ENCODE results near the gene PRPS1L1.

The PRPS1L1 gene

DNA sequence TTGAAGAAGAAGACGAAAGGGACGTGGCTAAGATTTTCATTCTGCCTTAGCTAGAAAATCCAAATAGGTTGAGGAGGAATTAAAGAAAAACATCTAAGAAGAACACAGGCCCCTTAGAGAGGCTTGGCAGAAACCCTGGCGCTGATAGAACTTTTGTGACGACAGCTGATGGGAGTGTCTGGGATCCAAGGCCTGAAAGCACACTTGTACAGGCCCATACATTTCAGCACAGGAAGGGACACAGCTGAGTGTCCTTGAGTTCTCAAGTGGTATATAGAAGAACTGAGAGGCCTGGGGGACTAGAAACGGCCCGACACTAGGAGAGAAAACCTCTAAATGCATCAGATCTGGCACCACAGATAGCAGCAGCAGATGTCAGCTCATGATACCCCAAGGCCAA, 39.5 kb downstream of the PRPS1L1 start:
- no peaks in the 10 kb centered on the region for H3K4me1 ChIP-seq (ENCODE audit: insufficient read depth, low read length)
- H3K9me3 ChIP-seq (ENCODE audit: insufficient read depth, low read depth, low read length), result no peaks in the 10 kb centered on the region
- no peak overlapping the region for H3K9ac ChIP-seq (ENCODE audit: low read depth, low read length)
- H3K36me3 ChIP-seq (ENCODE audit: insufficient read depth, low read length), result no peaks in the 10 kb centered on the region
- H3K27ac ChIP-seq (ENCODE audit: low read depth, low read length), result no peak overlapping the region
- H3K27me3 ChIP-seq (ENCODE audit: insufficient read depth, low read length), result no peaks in the 10 kb centered on the region
- H3K4me3 ChIP-seq (ENCODE audit: low read length), result no peak overlapping the region
- WGBS, result 94% methylated on average over 6 of the region's 6 CpGs

GRCh38 chr7:17986851-17987250, 40.8 kb downstream of the PRPS1L1 start:
- 86% methylated on average over 1 of the region's 1 CpG for WGBS
- no peak overlapping the region for H3K27ac ChIP-seq (ENCODE audit: low read depth, low read length)
- no peak overlapping the region for H3K4me3 ChIP-seq (ENCODE audit: low read length)
- H3K27me3 ChIP-seq (ENCODE audit: insufficient read depth, low read length), result no peaks in the 10 kb centered on the region
- H3K9ac ChIP-seq (ENCODE audit: low read depth, low read length), result no peak overlapping the region
- H3K4me1 ChIP-seq (ENCODE audit: insufficient read depth, low read length), result no peaks in the 10 kb centered on the region
- no peaks in the 10 kb centered on the region for H3K36me3 ChIP-seq (ENCODE audit: insufficient read depth, low read length)
- H3K9me3 ChIP-seq (ENCODE audit: insufficient read depth, low read depth, low read length), result no peaks in the 10 kb centered on the region

GRCh38 chr7:17985473-17986239, 42.0 kb downstream of the PRPS1L1 start:
- Histone ChIP-seq H3K27me3 (ENCODE audit: insufficient read depth, low read length) (no peaks in the 10 kb centered on the region), H3K27ac (ENCODE audit: low read depth, low read length) (no peak overlapping the region), H3K4me3 (ENCODE audit: low read length) (no peak overlapping the region), H3K9me3 (ENCODE audit: insufficient read depth, low read depth, low read length) (no peaks in the 10 kb centered on the region), H3K36me3 (ENCODE audit: insufficient read depth, low read length) (no peaks in the 10 kb centered on the region), H3K9ac (ENCODE audit: low read depth, low read length) (no peak overlapping the region), H3K4me1 (ENCODE audit: insufficient read depth, low read length) (no peaks in the 10 kb centered on the region)
- 92% methylated on average over 6 of the region's 6 CpGs for WGBS

- Histone ChIP-seq H3K4me1 (ENCODE audit: insufficient read depth, low read length) (no peaks in the 10 kb centered on the region), H3K36me3 (ENCODE audit: insufficient read depth, low read length) (no peaks in the 10 kb centered on the region), H3K9me3 (ENCODE audit: insufficient read depth, low read depth, low read length) (no peaks in the 10 kb centered on the region), H3K27ac (ENCODE audit: low read depth, low read length) (no peak overlapping the region), H3K27me3 (ENCODE audit: insufficient read depth, low read length) (no peaks in the 10 kb centered on the region), H3K4me3 (ENCODE audit: low read length) (no peak overlapping the region), H3K9ac (ENCODE audit: low read depth, low read length) (no peak overlapping the region)
- no CpG with 5 or more reads among the region's 1 CpG for WGBS
Observed at GRCh38 chr7:17984288-17984687, 43.4 kb downstream of the PRPS1L1 start.

DNA sequence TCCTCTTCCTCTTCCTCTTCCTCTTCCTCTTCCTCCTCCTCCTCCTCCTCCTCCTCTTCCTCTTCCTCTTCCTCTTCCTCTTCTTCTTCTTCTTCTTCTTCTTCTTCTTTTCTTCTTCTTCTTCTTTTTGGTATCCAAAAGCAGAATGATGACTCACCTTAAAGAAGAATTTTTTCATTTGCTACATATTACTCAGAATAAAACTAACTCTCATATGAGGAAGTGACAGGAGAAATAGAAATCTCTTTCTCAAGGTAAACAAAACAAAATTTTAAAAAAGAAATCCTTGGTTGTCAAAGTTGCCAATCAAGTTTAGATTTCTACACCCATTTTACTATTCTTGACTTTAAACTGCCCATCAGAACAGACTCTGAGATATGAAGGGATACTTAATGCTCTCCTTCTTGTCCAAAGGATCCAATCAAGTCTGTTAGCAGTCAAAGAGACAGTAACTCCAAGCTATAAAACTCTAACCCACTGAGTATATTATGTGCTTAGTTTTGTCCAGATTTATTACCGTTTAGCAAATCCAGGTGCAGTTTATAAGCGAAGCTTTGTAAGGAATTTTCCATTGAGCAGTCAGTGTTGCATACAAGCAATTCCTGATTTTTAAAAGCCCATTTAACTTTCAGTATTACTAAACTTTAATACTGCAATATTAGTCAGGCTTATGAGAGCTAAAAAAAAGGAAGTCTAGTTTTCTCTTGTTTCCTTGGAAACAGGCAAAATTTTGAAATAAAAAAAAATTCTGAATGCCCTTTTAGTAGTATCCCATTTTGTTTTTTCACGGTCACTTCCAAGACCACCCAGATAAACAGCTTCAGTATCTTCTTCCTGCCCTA, 44.2 kb downstream of the PRPS1L1 start:
- Histone ChIP-seq H3K9me3 (ENCODE audit: insufficient read depth, low read depth, low read length) (no peaks in the 10 kb centered on the region), H3K9ac (ENCODE audit: low read depth, low read length) (no peak overlapping the region), H3K36me3 (ENCODE audit: insufficient read depth, low read length) (no peaks in the 10 kb centered on the region), H3K4me3 (ENCODE audit: low read length) (no peak overlapping the region), H3K27ac (ENCODE audit: low read depth, low read length) (no peak overlapping the region), H3K27me3 (ENCODE audit: insufficient read depth, low read length) (no peaks in the 10 kb centered on the region), H3K4me1 (ENCODE audit: insufficient read depth, low read length) (no peaks in the 10 kb centered on the region)
- WGBS, result 97% methylated on average over 3 of the region's 3 CpGs

GRCh38 chr7:17976952-17977351, 50.7 kb downstream of the PRPS1L1 start:
- Histone ChIP-seq H3K4me1 (ENCODE audit: insufficient read depth, low read length) (no peaks in the 10 kb centered on the region), H3K9ac (ENCODE audit: low read depth, low read length) (no peak overlapping the region)
- WGBS, result no CpG with 5 or more reads among the region's 2 CpGs

More at GRCh38 chr7:17976952-17977351, 50.7 kb downstream of the PRPS1L1 start:
- no peaks in the 10 kb centered on the region for H3K9me3 ChIP-seq (ENCODE audit: insufficient read depth, low read depth, low read length)
- no peaks in the 10 kb centered on the region for H3K36me3 ChIP-seq (ENCODE audit: insufficient read depth, low read length)
- H3K4me3 ChIP-seq (ENCODE audit: low read length), result no peak overlapping the region
- no peak overlapping the region for H3K27ac ChIP-seq (ENCODE audit: low read depth, low read length)
- no peaks in the 10 kb centered on the region for H3K27me3 ChIP-seq (ENCODE audit: insufficient read depth, low read length)
